HK-2 (cell line): ENCODE measurements around the gene ACAP1.
"Not testable (repeated sequence)": the region's sequence is repeated elsewhere in the genome, so short reads cannot be mapped to it uniquely, and the experiment has no call there.

Experiments
- DNase-seq: peaks from one replicate; pipeline ENCODE4 v3.0.0-alpha.2; 2018; ENCODE audit not compliant: unreplicated experiment

The ACAP1 gene

DNA sequence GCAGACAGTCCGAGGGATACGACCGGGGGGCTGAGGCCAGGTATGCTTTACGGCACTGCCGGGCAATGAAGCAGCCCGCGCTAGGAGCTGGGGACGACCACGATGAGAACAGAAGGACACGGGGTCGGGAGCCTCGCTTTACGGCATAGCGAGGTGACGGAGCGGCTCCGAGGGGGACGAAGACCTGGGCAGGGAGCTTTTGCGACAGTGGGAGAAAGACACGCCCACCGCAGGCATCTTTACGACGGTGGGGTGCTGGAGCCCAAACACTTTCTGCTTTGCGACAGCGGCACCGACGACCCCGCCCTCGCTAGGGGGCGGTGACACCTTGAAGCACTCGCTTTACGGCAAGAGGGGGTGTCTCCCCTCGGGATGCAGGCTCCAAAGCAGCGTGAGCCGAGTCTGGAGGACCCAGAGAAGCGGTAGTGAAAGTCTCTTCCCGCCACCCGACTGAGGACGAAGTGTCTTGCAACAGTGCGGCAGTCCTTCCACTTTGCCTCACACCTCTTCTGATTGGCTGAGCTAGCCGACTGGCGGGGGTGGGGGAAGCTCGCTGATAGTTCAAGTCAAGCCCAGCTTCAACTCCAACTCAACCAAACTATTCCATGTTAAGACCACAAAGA lies 6.8 kb upstream of the ACAP1 start:
- peak; percentile 97 for DNase-seq

DNA sequence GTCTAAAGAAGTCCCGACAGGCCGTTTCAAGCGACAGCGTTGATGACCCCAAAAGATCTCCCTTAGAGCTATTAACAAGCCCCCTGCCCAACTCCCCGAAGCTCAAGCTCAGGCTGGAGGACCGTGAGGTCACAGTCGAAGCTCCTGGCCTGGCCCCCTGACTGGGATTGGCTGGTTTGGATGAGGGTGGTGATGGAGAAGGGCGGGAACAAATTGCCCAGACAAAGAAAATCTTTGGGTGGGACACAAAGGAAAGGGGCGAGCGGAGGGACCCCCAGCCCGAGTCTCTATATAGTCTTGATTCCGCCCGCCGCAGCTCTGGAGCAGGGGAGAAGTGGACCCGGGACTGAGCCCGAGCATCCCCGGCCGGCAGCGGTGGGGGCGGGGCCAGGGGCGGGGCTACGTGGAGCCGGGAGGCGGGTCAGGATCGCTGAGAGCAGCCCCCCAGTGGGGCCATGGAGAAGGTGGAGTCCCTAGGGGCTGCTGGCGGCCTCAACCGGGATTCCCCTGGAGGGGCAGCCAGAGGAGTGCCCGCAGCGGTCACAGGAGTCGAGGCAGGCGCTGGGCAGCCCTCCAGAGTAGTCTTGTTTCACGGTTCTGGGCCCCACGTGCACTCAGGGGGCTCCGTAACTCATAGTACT lies 6.2 kb upstream of the ACAP1 start:
- DNase-seq, result peak; percentile 79

DNA sequence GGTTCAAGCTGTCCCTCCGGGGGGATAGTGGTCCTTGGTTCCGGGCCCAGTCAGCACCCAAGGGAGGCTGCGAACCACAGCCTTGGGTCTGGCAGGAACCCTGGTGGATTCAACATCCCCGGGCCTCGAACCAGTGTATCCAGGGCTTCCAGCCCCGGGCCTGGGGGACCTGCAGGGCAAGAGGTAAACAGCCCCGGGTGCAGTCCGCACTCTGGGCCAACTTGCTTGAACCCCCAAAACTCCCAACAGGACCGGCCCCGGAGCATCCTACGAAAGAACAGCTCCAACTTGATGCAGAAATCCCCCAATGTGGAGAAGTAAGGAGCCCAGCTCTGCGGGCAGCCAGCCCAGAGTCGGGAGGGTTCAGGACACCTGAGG lies 5.7 kb upstream of the ACAP1 start:
- no peak for DNase-seq

DNA sequence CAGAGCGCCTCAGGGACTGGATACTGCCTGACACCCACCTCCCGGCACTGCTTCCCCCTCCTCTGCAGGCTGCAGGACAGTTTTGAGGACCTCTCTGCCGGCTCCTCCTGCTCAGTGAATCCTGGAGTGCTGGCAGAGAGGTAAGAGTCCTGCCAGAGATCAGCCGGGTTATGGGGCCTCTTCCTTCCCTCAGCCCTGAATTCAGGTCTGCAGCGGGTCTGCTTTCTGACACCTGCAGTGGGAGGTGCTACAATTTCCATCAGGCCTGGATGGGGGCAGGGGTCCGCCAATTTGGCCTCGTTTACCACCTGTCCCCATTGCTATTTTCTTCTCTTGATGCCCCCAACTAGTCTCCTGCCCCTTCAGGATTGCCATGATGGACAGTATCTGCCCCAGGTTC lies 4.2 kb upstream of the ACAP1 start:
- DNase-seq, result no peak

DNA sequence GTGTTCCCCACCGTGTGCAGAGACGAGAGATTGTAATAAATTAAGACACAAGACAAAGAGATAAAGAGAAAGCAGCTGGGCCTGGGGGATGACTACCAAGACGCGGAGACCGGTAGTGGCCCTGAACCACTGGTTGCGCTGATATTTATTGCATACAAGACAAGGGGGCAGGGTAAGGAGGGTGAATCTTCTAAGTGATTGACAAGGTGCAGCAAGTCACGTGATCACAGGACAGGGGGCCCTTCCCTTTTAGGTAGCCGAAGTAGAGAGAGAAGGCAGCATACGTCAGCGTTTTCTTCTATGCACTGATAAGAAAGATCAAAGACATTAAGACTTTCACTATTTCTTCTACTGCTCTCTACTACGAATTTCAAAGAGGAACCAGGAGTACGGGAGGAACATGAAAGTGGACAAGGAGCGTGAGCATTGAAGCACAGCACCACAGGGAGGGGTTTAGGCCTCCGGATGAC lies 3.7 kb upstream of the ACAP1 start:
- not testable (repeated sequence) for DNase-seq

DNA sequence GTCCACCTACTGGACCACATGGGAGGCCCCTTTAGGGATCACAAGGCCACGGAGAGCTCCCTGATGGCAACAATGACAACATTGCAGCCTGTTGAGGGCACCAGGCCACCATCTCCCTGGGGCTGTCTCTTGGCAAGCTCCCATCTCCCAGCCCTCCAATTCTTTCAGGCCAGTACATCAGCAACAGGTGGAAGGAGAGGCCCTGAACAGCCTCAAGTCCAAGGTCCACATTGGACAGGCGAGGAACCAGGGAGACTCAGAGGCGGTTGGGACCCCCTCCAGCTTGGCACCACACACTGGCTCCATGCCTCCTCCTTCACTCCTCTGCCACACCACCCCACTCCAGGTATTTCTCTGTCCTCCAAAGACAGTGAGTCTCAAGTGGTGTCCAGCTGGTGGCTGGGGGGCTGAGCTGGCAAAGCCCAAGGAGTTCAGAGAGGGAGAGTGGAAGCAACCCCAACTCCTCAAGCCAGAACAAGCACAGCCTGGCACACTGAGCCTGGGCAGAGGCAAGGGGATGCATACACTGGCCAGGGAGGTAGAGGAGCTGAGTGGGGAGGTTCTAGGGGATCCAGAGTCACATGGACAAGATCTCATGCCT lies 1.3 kb upstream of the ACAP1 start:
- DNase-seq, result no peak

DNA sequence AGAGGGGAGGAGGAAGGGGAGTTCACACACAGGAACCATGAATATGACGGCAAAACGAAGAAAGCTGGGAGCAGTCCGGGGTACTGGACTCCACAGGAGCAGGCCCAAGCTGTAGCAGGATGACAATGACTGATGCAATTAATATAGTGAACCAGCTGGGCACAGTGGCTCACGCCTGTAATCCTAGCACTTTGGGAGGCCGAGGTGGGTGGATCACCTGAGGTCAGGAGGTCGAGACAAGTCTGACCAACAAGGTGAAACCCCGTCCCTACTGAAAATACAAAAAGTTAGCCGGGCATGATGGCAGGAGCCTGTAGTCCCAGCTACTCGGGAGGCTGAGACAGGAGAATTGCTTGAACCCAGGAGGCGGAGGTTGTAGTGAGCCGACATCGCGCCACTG lies 564 bp upstream of the ACAP1 start:
- DNase-seq, result not testable (repeated sequence)

DNA sequence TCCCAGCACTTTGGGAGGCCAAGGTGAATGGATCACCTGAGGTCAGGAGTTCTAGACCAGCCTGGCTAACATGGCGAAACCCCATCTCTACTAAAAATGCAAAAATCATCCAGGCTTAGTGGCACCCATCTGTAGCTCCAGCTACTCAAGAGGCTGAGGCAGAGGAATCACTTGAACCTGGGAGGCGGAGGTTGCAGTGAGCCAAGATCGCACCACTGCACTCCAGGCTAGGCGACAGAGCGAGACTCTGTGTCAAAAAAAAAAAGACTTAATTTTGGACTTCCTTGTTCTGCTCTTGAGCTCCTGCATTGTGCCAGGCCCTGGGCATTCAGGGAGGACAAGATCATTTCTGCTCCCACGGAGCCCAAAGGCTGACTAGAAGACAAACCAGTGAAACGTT lies 1.3 kb downstream of the ACAP1 start:
- not testable (repeated sequence) for DNase-seq

DNA sequence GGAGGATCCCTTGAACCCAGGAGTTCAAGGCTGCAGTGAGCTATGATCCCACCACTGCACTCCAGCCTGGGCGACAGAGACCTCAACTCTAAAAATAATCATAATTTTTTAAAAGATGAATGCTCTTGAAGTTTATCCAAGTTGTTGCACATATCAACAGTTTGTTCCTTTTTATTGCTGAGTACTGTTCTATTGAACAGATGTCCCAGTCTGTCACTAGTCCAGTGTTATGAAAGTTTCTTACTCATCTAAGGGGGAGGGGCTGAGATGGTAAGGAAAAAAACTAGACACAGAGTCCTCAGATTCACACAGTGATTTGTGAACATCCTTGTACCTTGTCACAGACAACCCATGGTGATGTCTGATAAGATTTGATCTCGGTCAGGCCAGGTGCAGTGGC lies 3.9 kb downstream of the ACAP1 start:
- DNase-seq, result no peak

DNA sequence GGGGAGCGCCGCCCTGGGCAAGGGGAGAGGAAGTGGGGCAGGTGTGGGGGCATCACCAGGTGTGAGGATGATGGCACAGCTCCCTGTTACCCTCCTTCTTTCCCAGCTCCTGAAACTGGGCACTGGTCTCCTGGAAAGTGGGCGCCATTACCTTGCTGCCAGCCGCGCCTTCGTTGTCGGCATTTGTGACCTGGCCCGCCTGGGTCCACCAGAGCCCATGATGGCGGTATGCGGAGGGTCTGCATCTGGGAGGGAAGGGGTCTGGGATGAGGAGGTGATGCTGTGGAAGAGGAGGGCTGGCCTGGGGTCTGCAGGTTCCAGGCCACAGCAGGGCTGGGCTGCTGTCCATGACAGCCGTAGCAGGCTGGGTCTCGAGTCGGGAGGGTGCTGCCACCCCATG lies 5.5 kb downstream of the ACAP1 start:
- DNase-seq, result no peak

DNA sequence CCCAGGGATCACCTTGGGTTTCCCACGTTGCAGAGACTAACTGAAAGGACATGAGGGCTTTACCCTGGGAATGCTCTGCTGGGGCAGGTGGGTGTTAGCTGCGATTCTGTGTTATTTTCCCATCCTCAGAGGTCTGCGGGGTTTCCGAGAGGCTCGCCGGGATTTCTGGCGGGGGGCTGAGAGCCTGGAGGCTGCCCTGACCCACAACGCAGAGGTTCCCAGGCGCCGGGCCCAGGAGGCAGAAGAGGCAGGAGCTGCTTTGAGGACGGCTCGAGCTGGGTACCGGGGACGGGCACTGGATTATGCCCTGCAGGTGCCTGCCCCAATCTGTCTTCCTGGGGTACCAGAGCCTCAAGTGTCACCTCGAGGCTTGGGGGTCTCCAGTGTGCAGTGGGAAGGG lies 6.9 kb downstream of the ACAP1 start:
- DNase-seq, result no peak

DNA sequence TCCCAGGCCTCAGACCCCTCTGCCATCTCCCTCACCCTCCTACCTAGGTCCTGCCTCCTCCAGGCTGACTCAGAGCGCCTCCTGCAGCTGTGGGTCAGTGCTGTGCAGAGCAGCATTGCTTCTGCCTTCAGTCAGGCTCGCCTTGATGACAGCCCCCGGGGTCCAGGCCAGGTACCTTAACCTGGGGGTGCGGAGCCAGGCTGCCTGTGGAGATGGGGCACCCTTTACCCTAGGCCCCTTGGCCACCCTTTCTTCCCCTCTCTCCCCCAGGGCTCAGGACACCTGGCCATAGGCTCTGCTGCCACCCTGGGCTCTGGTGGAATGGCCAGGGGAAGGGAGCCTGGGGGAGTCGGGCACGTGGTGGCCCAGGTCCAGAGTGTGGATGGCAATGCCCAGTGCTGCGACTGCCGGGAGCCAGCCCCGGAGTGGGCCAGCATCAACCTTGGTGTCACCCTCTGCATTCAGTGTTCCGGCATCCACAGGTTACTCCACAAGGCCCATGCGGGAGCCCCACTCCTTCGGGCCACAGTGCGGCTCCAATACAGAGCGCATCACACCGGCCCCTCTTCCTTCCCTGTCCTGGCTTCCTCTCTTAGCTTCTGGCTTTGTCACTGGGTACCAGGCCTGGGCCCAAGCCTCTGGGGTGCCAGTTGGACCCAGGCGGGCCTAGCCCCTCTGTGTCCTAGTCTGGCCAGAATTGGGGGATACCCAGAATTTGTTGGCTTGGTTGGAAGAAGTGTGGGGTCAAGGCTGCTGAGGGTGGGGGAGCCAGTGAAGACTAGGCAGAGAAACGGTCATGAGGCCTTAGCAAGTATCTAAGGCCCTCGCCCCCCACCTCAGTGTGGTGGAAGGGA lies 10.7 kb downstream of the ACAP1 start:
- no peak for DNase-seq

DNA sequence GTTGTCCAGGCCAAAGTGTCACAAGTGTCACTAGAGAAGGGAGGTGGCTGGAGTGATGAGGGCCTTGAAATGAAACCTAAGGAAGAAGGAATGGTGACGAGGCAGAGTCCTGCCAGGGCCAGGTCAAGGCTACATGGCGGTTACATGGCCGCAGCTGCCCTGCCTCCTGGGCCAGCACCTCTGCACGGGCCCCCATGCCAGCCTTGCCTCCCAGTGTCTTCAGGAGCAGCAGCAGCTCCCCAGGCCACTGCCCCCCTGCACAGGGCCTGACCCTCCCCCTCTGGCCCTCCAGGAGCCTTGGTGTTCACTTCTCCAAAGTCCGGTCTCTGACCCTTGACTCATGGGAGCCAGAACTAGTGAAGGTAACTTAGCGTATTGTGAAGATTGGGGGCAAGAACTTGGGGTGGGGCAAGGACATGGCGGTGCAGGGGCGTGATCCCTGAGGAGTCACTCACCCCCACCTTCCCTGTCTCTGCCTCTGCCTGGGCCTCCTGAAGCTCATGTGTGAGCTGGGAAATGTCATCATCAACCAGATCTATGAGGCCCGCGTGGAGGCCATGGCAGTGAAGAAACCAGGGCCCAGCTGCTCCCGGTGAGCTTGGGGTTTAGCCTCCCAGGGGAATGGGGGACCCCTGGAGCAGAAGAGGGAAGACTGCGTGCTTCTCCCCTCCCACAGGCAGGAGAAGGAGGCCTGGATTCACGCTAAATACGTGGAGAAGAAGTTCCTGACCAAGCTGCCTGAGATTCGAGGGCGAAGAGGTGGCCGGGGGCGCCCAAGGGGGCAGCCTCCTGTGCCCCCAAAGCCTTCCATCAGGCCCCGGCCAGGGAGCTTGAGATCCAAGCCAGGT lies 11.5 kb downstream of the ACAP1 start:
- no peak for DNase-seq

DNA sequence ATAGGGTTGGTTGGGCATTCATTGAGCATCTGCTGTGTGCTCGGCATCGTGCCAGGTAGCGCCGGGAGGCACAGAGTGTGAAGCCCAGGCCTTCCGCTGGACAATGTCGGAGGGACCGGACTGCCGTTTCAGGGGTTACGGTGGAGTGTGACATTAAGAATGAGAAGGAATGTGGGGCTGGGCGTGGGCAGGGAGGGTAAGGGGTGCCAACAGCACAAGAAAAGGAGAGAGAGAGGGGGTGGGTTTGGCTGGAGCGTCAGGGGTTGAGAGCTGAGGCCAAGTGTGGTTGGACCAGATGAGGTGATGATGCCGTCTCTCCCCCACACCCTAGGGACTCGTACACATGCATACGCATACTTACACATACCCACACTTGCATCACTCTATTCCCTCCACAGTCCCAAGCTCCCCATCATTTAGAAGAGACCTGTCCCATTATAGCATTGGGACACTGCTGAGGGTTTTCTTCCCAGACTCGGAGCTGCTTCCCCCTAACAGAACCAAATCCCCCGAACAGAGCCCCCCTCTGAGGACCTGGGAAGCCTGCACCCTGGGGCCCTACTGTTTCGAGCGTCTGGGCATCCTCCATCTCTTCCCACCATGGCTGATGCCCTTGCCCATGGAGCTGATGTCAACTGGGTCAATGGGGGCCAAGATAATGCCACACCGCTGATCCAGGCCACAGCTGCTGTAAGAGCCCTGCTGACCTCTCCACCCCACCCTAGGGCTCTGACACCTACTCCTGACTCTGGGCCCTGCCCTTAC lies 12.3 kb downstream of the ACAP1 start:
- DNase-seq, result no peak

DNA sequence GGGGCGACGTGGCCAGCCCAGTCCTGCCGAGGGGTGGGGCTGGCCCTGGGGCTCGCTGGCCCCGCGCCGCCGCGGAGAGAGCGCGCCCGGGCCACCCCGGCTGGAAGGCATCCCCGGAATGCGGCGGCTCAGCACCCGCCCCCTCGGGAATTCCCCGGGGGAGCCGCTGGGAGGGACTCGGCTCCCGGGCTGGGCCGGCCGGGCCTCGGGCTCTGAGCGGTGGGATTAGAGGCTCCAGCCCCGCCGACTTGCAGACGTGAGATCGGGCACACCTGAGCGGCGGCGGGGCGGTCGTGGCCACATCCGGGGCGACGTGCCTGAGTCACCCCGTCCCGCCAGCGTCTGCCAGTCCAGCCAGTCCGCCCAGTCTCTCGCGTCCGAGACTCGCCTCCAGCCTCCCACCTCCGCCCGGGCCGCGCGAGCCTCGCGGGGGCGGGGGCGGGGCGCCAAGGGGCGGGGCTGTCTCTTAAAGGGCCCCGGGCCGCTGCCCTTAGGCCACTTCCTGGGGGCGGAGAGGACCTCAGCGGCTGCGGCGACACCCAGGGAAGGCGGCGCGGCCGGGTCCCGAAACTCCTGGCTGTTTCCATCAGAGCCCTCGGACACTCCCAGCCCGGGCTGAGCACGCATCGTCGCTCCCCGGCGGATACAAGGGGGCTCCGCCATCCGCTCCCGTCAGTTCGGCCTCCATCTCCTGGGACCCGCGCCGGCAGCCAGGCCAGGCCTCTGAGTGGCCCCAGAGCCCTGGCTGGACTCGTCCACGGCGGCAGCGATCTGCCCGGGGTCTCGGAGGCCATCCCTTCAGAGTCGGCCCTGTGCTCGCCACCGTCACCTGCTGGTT lies 15.6 kb downstream of the ACAP1 start, which contains the start of gene KCTD11:
Gene KCTD11, plus strand, starts transcription at position 498 of the 838 bp plus-strand sequence.
- peak; percentile 99 for DNase-seq

DNA sequence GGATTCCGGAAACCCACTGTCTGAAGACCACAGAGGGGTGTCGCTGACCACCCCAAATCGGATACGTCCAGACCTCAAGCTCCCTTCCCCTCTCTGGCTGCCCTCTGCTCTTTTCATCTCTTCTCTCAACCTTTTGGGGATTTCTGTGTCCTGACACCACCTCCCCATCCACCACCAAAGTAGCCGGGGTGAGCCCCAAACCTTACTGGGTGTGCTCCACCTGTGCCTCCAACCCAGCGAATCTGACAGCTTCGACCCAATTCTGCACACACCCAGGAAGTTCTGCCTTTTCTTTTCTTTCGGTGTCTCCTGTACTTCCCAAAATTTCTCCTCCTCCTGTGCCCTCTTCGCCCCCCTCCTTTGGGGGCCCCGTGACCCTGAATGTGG lies 16.2 kb downstream of the ACAP1 start:
- DNase-seq, result no peak

DNA sequence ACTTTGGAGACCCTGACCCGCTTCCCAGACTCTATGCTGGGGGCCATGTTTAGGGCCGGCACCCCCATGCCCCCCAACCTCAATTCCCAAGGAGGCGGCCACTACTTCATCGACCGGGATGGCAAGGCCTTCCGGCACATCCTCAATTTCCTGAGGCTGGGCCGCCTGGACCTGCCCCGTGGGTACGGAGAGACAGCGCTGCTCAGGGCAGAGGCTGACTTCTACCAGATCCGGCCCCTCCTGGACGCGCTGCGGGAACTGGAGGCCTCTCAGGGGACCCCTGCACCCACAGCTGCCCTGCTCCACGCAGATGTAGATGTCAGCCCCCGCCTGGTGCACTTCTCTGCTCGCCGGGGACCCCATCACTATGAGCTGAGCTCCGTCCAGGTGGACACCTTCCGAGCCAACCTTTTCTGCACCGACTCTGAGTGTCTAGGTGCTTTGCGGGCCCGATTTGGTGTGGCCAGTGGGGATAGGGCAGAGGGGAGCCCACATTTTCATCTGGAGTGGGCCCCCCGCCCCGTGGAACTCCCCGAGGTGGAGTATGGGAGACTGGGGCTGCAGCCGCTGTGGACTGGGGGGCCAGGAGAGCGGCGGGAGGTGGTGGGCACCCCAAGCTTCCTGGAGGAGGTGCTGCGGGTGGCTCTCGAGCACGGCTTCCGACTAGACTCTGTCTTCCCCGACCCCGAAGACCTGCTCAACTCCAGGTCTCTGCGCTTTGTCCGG lies 16.7 kb downstream of the ACAP1 start:
- no peak for DNase-seq

DNA sequence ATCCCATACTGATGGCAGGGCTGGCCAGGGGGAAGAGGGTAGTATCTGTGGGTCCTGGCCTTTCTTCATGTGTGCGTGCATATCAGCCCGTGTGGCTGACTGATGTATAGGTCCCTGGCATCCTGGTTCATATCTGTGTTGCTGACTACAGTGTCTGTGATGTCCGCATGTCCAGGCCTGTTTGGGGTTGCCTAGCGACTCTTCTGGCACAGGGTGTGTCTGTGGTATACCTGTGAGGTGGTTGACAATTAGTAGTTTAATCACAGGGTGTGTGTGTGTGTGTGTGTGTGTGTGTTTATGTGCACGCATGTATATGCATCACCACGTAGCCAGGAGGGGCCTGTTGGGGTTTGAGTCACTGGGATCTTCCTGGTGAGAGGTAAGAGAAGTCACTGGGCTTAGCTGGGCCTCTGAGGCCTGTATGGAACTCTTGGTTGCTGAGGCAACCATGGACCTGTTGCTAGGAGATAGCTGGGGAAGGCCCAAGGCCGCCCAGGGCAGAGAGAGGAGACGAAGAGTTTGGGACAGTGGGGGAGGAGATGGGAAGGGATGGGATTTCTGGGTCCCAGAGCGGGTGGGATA lies 18.0 kb downstream of the ACAP1 start:
- DNase-seq, result no peak

DNA sequence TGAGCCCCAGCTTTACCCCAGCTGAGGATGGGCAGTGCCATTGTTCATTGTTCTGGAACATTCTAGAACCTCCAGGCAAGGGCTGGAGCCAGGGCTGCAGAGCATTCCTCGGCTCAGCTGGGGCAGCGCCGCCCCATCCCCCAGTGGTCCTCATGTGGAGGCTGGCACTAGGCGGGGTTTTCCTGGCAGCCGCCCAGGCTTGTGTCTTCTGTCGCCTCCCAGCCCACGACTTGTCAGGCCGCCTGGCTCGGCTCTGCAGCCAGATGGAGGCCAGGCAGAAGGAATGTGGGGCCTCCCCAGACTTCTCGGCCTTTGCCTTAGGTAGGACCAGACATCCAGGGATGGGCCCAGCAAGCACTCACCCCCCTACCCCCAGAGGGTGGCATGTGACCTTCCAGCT lies 18.7 kb downstream of the ACAP1 start, which contains the start of gene TMEM95:
Gene TMEM95, plus strand, starts transcription at position 104 of the 400 bp plus-strand sequence. Its CDS starts 49 bp downstream, at position 153.
- peak; percentile 68 for DNase-seq
